Measurements from ENCODE around the gene GRK5.

DNA sequence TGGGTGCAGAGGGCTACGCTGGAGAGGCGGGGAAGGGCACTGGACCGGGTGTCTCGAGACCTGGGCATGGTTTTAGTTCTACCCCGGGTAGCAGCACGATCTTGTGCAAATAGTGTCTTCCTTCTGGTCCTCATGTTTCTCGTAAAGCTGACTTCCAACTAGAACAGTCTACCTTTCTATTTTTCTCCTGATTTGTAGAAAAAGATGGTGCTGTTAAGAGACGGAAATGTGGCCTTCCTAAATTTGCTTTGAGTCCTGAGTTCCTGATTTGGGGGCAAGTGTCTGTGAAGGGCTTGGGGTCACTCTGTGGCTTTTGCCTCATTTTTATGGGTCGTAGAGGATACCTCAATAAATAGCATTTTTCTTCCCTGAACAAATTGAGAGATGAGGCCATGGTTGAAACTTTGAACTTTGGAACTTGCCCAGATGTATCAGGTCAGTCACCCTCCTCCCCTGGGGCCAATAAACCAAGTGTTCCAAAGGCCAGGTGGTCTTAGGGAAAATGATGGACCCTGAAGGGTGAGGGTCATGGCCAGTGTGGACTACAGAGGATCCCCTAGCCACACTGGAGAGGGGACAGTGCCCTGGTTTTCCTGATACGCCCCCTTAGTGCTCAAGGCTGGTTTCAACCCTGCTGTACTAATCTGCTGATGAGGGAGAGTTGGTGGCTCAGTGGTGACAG, 45.2 kb downstream of the GRK5 start:
- TF ChIP-seq, protein P1, sequence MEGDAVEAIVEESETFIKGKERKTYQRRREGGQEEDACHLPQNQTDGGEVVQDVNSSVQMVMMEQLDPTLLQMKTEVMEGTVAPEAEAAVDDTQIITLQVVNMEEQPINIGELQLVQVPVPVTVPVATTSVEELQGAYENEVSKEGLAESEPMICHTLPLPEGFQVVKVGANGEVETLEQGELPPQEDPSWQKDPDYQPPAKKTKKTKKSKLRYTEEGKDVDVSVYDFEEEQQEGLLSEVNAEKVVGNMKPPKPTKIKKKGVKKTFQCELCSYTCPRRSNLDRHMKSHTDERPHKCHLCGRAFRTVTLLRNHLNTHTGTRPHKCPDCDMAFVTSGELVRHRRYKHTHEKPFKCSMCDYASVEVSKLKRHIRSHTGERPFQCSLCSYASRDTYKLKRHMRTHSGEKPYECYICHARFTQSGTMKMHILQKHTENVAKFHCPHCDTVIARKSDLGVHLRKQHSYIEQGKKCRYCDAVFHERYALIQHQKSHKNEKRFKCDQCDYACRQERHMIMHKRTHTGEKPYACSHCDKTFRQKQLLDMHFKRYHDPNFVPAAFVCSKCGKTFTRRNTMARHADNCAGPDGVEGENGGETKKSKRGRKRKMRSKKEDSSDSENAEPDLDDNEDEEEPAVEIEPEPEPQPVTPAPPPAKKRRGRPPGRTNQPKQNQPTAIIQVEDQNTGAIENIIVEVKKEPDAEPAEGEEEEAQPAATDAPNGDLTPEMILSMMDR (IDR thresholded peaks at IDR 0.05): no peak
- TF ChIP-seq EP300 (IDR thresholded peaks at IDR 0.05) (no peak), POLR2A (IDR thresholded peaks at IDR 0.05) (no peak)

Measured in sigmoid colon (tissue), 4 donors.